CD4-positive, alpha-beta T cell (primary cell): Measurements from ENCODE around the gene ARL15. TPM values are rescaled to one million over a fixed set of nuclear protein-coding genes. Genes with fewer than 3 reads are reported as not detected.

Source experiments
- ATAC-seq: fragments of 200-7000 bp; cut with Tn5 transposase; one replicate; pipeline ENCODE4 v1.10.0; 2022; ENCODE audit warnings: mild to moderate bottlenecking; ENCODE audit not compliant: poor library complexity
- CTCF ChIA-PET: fragments of 350-600 bp; sonication (Branson Sonifier 250); formaldehyde crosslinking; loops from one replicate; lab custom pipeline; 2021; ENCODE audit warnings: antibody characterized with exemption, inconsistent platforms; lab: Charles Lee
- POLR2A ChIA-PET: fragments of 350-600 bp; sonication (Branson Sonifier 250); formaldehyde crosslinking; loops from one replicate; lab custom pipeline; 2021; ENCODE audit warnings: antibody characterized with exemption, inconsistent platforms; lab: Charles Lee
- DNase-seq, 14 experiments: peaks; one replicate each; pipeline ENCODE4 v3.0.0-alpha.2; 2013 to 2020; ENCODE audit warnings: mixed read lengths in 2 of 14
- H3K27ac ChIP-seq, 2 donors: one replicate each; pipeline versions ENCODE4 v1.5.1 to v1.7.0; 2013; ENCODE audit warnings: low read length in 2 of 2, low read depth in 1 of 2, mild to moderate bottlenecking in 1 of 2
- H3K27me3 ChIP-seq, 2 experiments: 1 replicate in 1 of 2; 2 replicates in 1 of 2; pipeline versions ENCODE4 v1.6.1 to v1.7.0; 2013; ENCODE audit warnings: low read length in 2 of 2, control low read depth in 1 of 2, mild to moderate bottlenecking in 1 of 2, moderate library complexity in 1 of 2; ENCODE audit not compliant: insufficient read depth in 2 of 2, control insufficient read depth in 1 of 2
- H3K36me3 ChIP-seq: one replicate; pipeline ENCODE4 v1.6.1; 2013; ENCODE audit warnings: low read length, control low read depth; ENCODE audit not compliant: insufficient read depth
- H3K4me1 ChIP-seq: one replicate; pipeline ENCODE4 v1.6.1; 2013; ENCODE audit warnings: low read length, control low read depth; ENCODE audit not compliant: insufficient read depth
- H3K4me3 ChIP-seq: one replicate; pipeline ENCODE4 v1.5.1; 2013; ENCODE audit warnings: mild to moderate bottlenecking, low read length, moderate library complexity
- H3K9me3 ChIP-seq, 2 experiments: 1 replicate in 1 of 2; 2 replicates in 1 of 2; pipeline versions ENCODE4 v1.6.1 to v1.7.0; 2013; ENCODE audit warnings: low read length in 2 of 2, mild to moderate bottlenecking in 2 of 2, control low read depth in 1 of 2, moderate library complexity in 1 of 2; ENCODE audit not compliant: control insufficient read depth in 1 of 2, insufficient read depth in 1 of 2
- H3K27ac Mint-ChIP-seq: one replicate; pipeline ENCODE4 v1.8.0; 2020; ENCODE audit warnings: mixed read lengths
- H3K27me3 Mint-ChIP-seq: one replicate; pipeline ENCODE4 v1.8.0; 2021; ENCODE audit warnings: mixed read lengths
- H3K36me3 Mint-ChIP-seq: one replicate; pipeline ENCODE4 v1.8.0; 2021; ENCODE audit warnings: low read depth, mixed read lengths
- H3K4me1 Mint-ChIP-seq: one replicate; pipeline ENCODE4 v1.8.0; 2021; ENCODE audit warnings: low read depth, mixed read lengths
- H3K4me3 Mint-ChIP-seq: one replicate; pipeline ENCODE4 v1.8.0; 2020; ENCODE audit warnings: mild to moderate bottlenecking, mixed read lengths
- H3K9me3 Mint-ChIP-seq: one replicate; pipeline ENCODE4 v1.8.0; 2020; ENCODE audit warnings: mixed read lengths
- CTCF ChIP-seq: fragments of 200-600 bp; IDR thresholded peaks from one replicate; pipeline ENCODE4 v1.8.0; 2022; ENCODE audit warnings: antibody characterized with exemption, mild to moderate bottlenecking
- intact Hi-C, 2 experiments: fragments of 100-400 bp; cut with DNase I in 1 of 2; cut with micrococcal nuclease in 1 of 2; formaldehyde crosslinking; loops; one replicate each; pipeline versions ENCODE4 v1.15.1 to v1.9.0; 2023 to 2025; cut with DNase I, micrococcal nuclease
- total RNA-seq, 174 experiments: library from RNA in 2 of 174; stranded (reverse) in 2 of 174; gene quantifications; one replicate each; pipeline ENCODE4 v1.2.3 and lab custom pipeline; 2021 to 2026

The ARL15 gene
- total RNA-seq, 2 experiments from 2014 or later = 9.1 to 10.6 TPM

- Histone ChIP-seq H3K4me1 (no peaks in the 10 kb centered on the region), H3K36me3 (no peaks in the 10 kb centered on the region), H3K27me3 (no peaks in the 10 kb centered on the region), H3K4me3 (no peak overlapping the region), H3K9me3 (no peaks in the 10 kb centered on the region), H3K27ac (no peak overlapping the region)
- ATAC-seq (no peak), DNase-seq (no peak)
- H3K4me3 Mint-ChIP-seq = no peak overlapping the region
- POLR2A ChIA-PET = no interaction called here
- intact Hi-C loops = no loop called here
- no peaks in the 10 kb centered on the region for H3K9me3 Mint-ChIP-seq
- CTCF ChIA-PET = no interaction called here
- no peaks in the 10 kb centered on the region for H3K36me3 Mint-ChIP-seq
- no peaks in the 10 kb centered on the region for H3K4me1 Mint-ChIP-seq
- no peak overlapping the region for H3K27ac Mint-ChIP-seq
- TF ChIP-seq CTCF = no peak
- no peaks in the 10 kb centered on the region for H3K27me3 Mint-ChIP-seq
These were observed 409.7 kb downstream of the ARL15 start for GRCh38 chr5:53900677-53901076.

- H3K9me3 ChIP-seq = no peaks in the 10 kb centered on the region
- H3K27ac Mint-ChIP-seq = no peak overlapping the region
- H3K4me1 Mint-ChIP-seq = no peaks in the 10 kb centered on the region
- H3K4me1 ChIP-seq = no peaks in the 10 kb centered on the region
- no peak overlapping the region for H3K4me3 ChIP-seq
- CTCF ChIA-PET = no interaction called here
- no peaks in the 10 kb centered on the region for H3K36me3 Mint-ChIP-seq
- intact Hi-C loops = no loop called here
- H3K9me3 Mint-ChIP-seq = no peaks in the 10 kb centered on the region
- no peaks in the 10 kb centered on the region for H3K36me3 ChIP-seq
- DNase-seq (no peak), ATAC-seq (no peak)
- POLR2A ChIA-PET = no interaction called here
- no peaks in the 10 kb centered on the region for H3K27me3 Mint-ChIP-seq
- no peak overlapping the region for H3K4me3 Mint-ChIP-seq
- no peak overlapping the region for H3K27ac ChIP-seq
- H3K27me3 ChIP-seq = no peaks in the 10 kb centered on the region
- no peak for TF ChIP-seq CTCF
These were observed 415.2 kb downstream of the ARL15 start for GRCh38 chr5:53895091-53895683.

- H3K27me3 ChIP-seq = no peaks in the 10 kb centered on the region
- no peak for ATAC-seq
- Mint-ChIP-seq H3K4me1 (no peaks in the 10 kb centered on the region), H3K27ac (no peak overlapping the region), H3K36me3 (no peaks in the 10 kb centered on the region), H3K27me3 (no peaks in the 10 kb centered on the region), H3K4me3 (no peak overlapping the region), H3K9me3 (no peaks in the 10 kb centered on the region)
- H3K4me1 ChIP-seq = no peaks in the 10 kb centered on the region
- no peak for TF ChIP-seq CTCF
- H3K9me3 ChIP-seq = no peaks in the 10 kb centered on the region
- ChIA-PET CTCF (no interaction called here), POLR2A (no interaction called here)
- intact Hi-C loops = no loop called here
- DNase-seq = no peak
- H3K27ac ChIP-seq = no peak overlapping the region
- no peak overlapping the region for H3K4me3 ChIP-seq
- no peaks in the 10 kb centered on the region for H3K36me3 ChIP-seq
These were observed 416.7 kb downstream of the ARL15 start for GRCh38 chr5:53893626-53894025.
